Ramos (cell line): ENCODE results near the gene STUB1.

ENCODE experiments used
- in situ Hi-C: fragments of 300-500 bp; cut with MboI; formaldehyde crosslinking; loops from one replicate; pipeline ENCODE4 v1.14.3; 2022; ENCODE audit warnings: low sequenced_read_pairs; ENCODE audit not compliant: unreplicated experiment

The STUB1 gene

DNA sequence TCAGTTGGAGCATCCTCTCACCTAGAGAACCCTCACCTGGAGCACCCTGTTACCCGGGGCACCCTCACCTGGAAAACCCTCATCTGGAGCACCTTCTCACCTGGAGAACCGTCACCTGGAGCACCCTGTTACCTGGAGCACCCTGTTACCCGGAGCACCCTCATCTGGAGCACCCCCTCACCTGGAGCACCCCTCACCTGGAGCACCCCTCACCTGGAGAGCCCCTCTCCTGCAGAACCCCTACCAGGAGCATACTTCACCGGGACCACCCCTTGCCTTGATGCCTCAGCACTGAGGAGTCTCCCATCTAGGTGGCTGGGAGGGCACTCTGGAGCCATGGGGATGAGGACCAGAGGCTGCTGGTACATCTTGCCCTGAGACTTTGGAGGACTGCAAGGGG lies 28.7 kb downstream of the STUB1 start:
- in situ Hi-C loops = loop anchor here (25.0 kb wide), 1 partner anchor 353 kb away; the partner anchor contains the start of gene SSTR5

DNA sequence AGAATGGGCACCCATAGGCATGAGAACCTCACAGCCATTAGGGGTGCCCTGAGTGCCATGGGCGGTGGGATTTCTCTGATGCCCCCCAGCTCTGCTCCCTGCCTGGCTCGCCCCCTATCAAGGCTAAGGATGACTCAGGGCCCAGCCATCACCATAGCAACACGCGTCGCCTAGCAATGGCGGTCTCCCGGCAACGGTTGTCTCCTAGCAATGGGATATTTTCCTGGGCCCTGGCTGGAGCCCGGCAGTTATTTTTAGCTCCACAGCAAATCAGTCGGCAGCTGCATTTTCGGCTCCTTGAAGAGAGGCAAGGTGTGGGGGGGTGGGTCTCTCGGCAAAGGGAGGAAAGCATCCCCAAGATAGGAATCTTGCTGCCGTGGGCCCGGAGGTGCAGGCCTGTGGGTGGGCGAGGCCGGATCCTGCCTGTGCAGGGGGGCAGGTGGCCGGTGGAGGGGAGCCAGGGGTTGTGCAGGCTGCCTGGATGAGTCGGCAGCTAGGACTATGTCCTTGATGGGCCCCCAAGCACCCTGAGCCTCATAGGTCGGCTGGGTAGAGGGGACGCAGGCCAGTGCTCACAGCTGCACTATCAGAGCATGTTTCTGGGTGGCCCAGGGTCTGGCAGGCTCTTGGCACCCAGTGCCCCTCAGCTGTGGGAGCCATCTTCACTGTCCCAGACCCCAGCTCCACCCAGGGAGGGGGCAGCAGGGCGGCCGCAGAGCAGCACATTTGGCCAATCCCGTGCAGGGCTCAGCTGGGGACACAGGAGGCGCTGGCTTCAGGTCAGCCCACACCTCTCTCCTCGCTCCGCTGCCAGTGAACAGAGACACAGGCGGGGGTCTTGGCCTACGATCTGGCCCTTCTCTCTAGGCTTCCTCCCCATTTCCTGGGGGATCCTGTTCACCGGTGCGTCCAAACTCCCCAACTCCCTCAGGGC lies 29.6 kb downstream of the STUB1 start:
- in situ Hi-C loops = loop anchor here (5.0 to 25.0 kb wide), 2 partner anchors 77 to 352 kb away; partner anchors contain the start of genes CHTF18, RPUSD1 and SSTR5

DNA sequence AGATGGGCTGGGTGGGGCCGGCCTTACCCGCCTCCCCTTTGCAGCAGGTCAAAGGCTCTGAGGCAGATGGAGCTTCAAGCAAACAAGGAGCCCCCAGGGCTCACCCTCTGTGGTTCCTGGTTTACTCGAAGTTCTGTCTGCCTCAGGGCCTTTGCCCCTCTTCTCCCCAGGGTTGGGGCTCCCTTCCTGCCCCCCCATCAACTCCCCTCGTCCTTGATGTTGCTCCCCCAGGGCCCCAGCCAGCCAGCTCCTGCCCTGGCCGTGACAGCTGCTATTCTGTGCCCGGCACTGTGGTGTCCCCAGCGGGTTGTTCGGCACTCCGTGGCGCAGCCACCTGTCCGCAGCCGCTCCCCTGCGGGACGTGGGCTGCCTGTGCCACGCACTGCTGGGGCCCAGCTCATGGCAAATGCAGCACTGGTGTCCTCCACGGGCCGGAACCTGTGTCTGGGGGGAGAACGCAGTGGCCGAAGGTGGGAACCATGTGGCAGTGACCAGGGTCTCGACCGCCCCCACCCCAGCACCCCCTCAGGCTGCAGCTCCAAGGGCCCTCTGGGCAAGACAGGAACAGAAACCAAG lies 30.4 kb downstream of the STUB1 start:
- in situ Hi-C loops = loop anchor here (5.0 to 25.0 kb wide), 2 partner anchors 77 to 352 kb away; partner anchors contain the start of genes CHTF18, RPUSD1 and SSTR5

DNA sequence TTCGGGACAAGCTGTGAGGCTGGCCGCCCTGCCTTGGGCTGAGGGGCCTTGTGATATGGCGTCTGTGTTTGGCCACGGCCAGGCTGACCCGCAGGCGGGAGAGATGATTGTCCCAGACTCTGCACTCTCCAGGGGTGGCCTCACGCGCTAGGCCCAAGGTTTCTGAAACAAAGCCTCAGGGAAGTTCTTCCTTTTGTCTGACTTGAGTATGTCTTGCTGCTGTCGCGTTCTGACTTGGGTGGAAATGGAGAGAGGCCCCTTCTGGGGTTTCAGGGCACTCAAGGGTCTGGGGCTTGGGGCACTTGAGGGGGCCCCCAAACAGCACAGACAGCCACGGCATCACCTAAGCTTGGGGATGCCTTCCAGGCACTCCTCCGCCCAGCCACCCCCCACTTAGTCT lies 30.9 kb downstream of the STUB1 start:
- in situ Hi-C loops = loop anchor here (5.0 to 25.0 kb wide), 2 partner anchors 76 to 351 kb away; partner anchors contain the start of genes CHTF18, RPUSD1 and SSTR5

DNA sequence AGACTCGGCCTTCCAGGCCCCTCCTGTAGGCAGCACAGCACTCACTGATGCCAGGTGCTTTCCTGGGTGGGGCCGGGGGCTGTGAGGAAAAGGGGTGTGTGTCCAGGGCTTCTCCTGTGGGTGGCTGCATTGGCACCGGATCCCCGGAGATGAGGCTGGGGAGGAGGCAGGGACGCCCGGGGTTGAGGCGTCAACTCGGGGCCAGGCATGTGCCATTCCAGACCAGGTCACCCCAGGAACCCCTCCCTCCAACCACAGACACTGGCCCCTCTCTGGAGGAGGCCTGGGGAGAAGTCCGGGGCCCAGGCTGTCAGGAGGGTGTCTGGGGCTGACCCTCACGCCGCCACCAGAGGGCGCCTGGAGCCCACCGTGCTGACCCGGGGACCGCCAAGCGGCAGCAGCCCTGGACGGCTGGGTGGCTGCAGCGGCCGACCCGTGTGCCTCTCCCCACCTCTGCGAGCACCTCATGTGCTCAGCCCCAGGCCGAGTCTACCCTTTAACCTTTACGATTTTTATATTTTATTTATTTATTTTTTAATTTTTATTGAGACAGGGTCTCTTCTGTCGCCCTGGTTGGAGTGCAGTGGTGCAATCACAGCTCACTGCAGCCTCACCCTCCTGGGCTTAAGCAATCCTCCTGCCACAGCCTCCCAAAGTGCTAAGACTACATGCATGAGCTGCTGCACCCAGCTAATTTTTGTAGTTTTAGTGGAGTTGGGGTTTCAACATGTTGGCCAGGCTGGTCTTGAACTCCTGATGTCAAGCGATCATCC lies 31.5 kb downstream of the STUB1 start:
- in situ Hi-C loops = loop anchor here (5.0 to 25.0 kb wide), 2 partner anchors 76 to 351 kb away; partner anchors contain the start of genes CHTF18, RPUSD1 and SSTR5

DNA sequence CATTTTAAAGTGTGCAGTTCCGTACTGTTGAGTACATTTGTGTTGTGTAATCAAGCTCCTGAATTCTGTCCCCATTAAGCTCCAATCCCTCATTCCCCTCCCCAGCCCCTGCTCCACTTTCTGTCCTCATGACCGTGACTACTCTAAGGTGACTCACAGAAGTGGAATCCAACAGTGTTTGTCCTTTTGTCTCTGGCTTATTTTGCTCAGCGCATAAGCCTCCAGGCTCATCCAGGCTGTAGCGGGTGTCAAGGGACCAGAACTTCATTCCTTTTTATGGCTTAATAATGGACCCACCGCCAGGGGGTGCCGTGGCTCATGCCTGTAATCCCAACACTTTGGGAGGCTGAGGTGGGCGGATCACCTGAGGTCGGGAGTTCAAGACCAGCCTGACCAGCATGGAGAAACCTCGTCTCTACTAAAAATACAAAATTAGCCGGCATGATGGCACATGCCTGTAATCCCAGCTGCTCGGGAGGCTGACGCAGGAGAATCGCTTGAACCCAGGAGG lies 32.6 kb downstream of the STUB1 start:
- in situ Hi-C loops = loop anchor here (5.0 to 25.0 kb wide), 2 partner anchors 75 to 350 kb away; partner anchors contain the start of genes CHTF18, RPUSD1 and SSTR5

DNA sequence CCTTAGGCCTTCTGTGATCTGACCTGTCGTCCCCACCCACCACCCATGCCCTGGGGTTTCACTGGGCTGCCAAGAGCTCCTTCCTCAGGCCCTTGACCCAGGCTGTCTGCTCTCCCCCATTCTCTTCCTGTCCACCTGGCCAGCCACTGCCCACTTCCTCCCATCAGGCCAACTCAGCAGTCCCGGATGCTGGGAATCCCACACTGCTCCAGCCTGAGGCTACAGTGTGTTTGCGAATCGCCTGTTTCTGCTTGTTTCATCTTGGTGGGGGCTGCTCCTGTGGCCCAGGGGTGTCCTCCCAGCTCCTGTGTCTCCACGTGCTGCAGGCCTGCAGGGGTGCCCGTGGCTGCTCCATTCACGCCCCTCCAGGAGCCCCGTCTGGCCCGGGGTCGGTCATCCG lies 33.9 kb downstream of the STUB1 start:
- in situ Hi-C loops = loop anchor here (5.0 to 25.0 kb wide), 2 partner anchors 73 to 348 kb away; partner anchors contain the start of genes CHTF18, RPUSD1 and SSTR5

DNA sequence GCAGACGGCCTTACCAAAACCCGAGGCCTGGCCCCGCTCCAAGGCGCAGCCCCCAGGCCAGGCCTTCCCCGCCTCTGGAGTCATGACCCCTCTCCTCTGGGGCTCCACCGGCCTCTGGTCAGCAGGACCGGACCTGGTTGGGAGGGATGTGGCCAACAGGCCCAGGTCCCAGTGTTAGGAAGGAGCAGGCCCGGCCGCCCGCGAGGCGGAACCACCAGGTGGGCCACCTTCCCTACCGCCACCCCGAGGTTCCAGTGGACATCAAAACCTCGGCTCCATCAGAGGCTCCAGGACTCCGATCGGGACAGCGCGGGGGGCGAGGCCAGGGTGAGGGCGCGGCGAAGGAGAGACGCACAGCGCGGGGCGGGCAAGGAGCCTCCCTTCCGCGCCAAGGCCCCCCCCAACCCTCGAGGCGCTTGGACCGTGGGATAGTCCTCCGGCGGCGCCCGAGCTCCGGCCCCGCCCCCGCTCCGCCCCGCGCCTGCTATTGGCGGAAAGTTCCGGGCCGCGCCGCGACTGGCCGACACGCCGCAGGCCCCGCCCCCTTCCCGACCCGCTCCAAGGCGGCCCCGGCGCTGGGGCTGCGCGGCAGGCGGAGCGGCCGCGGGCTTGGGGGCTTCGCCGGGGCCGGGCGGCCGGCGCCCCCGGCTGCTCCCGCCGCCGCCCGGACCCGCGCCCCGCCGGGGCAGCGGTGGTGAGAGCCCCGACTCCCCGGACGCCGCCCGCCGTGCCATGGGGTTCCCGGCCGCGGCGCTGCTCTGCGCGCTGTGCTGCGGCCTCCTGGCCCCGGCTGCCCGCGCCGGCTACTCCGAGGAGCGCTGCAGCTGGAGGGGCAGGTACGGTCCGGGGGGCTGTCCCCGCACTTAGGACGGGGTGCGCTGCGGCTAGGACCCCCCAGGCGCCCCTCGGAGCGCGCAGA lies 34.6 kb downstream of the STUB1 start, which contains the start of gene METRN:
Gene METRN (plus strand): TSS at position 561 of the 919 bp plus-strand sequence. CDS start 172 bp downstream, at position 733.
- in situ Hi-C loops = loop anchor here (5.0 to 25.0 kb wide), 2 partner anchors 72 to 347 kb away; partner anchors contain the start of genes CHTF18, RPUSD1 and SSTR5

DNA sequence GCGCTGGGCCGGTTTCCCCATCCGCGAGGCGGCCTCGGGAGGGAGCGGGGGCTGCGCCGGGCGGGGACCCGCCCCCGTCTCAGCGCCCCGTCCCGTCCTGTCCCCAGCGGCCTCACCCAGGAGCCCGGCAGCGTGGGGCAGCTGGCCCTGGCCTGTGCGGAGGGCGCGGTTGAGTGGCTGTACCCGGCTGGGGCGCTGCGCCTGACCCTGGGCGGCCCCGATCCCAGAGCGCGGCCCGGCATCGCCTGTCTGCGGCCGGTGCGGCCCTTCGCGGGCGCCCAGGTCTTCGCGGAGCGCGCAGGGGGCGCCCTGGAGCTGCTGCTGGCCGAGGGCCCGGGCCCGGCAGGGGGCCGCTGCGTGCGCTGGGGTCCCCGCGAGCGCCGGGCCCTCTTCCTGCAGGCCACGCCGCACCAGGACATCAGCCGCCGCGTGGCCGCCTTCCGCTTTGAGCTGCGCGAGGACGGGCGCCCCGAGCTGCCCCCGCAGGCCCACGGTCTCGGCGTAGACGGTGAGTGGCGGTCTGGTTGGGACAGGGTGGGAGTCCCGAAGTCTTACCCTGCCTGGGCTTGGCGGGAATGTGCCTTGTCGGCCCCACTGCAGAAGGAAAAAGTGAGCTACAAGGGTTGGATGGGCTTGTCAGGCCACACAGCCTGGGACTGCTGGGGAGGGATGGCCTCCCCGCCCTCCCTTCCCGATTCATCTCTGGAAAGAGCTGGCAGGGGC lies 35.4 kb downstream of the STUB1 start:
- in situ Hi-C loops = loop anchor here (25.0 kb wide), 1 partner anchor 347 kb away; the partner anchor contains the start of gene SSTR5

DNA sequence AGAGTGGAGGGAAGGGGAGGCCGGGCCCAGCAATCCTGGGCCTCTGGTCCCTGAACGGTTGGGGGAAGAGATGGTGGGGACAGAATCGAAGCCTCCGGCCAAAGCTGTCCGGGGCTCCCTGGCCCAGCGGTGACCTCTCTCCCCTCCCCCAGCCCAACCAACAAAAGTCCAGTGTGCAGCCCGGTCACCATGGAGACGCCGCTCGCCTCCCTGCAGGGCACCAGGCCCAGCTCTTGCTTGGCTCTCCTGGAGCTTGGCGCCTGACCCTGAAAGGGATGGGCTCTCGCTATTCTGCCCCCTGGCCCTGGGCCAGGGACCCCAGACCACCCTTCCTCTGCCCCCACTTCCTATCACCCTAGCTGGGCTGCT lies 36.0 kb downstream of the STUB1 start:
- in situ Hi-C loops = loop anchor here (25.0 kb wide), 1 partner anchor 346 kb away; the partner anchor contains the start of gene SSTR5

DNA sequence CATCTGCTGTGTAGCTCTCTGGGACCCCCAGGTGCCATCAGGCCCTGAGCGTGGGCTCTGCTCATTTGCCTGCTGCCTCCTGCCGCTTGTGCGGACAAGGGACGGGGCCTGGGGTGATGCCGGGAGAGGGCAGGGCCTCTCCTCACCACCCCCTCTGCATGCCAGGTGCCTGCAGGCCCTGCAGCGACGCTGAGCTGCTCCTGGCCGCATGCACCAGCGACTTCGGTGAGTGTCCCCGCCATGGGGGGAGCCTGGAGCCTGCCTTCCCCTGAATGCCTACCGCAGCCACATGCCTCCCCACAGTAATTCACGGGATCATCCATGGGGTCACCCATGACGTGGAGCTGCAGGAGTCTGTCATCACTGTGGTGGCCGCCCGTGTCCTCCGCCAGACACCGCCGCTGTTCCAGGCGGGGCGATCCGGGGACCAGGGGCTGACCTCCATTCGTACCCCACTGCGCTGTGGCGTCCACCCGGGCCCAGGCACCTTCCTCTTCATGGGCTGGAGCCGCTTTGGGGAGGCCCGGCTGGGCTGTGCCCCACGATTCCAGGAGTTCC lies 36.6 kb downstream of the STUB1 start:
- in situ Hi-C loops = loop anchor here (25.0 kb wide), 1 partner anchor 345 kb away; the partner anchor contains the start of gene SSTR5

DNA sequence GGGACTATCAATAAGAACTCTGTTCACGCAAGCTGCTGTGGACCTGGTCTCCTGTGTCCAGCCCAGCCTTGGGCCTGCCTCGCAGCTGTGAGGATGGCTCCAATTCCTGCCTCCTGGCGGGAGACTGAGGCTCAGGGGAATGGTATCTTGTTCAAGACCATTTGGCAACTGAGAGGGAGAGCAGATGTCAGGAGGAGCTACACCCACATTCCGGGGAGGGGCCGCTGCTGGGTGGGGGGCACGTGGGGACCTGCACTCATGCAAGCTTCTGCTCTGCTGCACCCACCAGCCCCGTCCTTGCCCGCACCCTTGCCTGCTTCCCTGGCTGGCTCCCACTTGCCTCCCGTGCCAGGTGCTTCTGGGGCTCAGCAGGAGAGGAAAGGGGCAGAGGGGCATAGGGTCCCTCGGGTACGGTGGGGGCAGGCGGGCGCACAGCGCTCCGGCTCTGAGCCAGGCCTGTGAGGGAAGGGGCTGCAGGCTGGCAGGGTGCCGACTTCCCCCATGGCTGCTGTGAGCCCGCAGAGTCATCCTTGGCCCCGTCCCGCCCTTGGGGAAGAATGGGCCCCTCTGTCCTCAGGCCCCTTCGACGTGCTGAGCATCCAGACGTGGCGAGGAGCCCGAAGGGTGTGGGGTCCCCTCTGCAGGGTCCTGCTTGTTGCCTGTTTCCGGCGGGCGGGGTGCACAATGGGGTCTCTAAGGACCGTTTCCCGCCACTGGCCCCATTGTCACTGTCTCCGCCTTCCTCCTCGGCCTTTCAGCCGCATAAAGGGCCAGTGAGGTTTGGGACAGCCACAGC lies 37.4 kb downstream of the STUB1 start:
- in situ Hi-C loops = loop anchor here (25.0 kb wide), 1 partner anchor 345 kb away; the partner anchor contains the start of gene SSTR5

DNA sequence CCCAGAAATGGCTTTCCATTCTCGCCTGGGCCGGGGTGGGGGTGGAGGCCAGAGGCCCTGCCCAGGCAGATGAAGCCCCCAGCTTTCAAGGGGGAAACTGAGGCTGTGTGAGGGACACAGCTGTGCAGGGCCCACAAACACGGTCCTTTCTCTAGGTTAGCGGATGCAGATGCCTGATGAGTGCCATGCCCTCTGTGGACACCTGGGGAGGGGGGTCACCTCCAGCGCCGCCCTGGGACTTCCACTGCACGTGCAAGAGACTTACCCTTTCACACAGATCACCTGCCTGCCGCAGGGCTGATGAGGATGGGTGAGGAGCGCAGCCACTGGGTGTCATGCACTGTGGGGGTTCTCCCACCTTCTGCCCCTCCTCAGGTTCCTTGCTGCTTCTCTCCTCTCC lies 38.2 kb downstream of the STUB1 start:
- in situ Hi-C loops = loop anchor here (25.0 kb wide), 1 partner anchor 344 kb away; the partner anchor contains the start of gene SSTR5

DNA sequence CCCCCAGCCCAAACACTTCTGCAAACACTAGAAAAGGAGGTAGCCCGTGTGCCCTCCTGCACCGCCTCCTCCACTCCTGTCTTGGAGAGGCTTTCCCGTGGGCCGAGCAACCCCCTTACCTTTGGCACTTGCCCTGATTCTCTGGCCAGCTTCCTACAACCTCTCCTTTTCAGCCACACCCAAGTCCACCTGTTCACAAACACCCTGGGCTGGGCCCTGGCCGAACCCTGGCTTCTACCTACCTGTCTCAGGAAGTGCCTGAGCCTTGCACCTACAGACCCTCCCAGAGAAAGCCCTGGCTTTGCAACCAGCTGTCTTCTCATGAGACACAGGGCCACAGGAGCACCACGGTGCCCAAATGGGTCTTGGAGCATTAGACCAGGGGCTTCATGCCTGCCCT lies 38.7 kb downstream of the STUB1 start:
- in situ Hi-C loops = loop anchor here (25.0 kb wide), 1 partner anchor 343 kb away; the partner anchor contains the start of gene SSTR5

DNA sequence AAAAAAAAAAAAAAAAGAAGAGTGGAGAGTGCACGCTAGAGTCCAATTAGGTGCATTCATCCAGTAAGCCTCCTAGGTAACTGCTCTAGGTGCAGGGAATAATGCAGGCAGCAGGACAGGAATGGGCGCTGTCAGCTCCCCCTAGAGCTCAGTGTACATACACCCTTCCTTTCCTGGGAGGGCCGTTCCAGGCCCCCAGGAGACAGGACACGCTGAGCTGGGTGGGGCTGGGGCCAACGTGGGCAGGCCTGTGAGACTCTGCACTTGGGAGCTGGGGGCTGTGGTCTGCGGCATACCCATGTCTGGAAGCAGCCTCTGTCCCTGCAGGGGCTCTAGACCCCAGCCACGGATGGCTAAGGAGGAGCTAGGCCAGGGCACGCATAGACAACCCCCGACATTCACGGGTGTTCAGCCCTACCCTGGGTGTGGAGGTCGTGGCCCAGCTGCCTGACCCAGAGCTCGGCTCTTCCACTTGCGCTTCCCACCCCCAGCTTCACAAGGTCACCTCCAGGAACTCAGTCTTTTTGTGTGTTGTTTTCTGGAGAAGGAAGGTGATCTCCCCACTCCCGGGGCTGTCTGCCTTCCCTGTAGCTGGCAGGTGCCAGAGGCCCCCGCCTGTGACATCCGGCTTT lies 39.7 kb downstream of the STUB1 start:
- in situ Hi-C loops = loop anchor here (25.0 kb wide), 1 partner anchor 342 kb away; the partner anchor contains the start of gene SSTR5

DNA sequence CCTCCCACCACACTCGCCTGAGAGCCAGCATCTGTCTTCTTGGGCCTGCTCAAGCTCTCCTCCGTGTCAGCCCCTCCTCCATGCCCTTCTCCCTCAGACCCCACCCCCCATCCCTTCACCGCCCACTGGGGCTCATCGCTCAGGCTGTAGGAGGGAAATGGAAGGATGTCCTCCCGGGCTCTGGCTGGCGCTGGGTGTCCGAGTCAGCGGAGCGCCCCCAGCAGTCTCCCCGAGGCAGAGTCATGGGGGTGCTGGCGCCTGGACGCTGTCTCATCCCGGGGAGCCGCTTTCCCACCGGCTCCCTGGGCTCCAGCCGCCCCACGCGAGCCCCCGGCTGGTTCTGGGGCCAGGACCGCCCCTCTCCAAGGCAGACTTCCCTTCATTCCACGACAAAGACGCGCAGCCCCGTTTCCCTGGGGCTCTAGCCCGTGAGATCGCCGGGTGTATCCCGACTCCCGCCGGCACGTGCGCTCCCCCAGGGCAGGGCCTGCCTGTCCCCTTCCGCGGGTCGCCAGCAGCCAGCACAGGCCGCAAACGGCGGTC lies 40.3 kb downstream of the STUB1 start:
- in situ Hi-C loops = loop anchor here (25.0 kb wide), 1 partner anchor 342 kb away; the partner anchor contains the start of gene SSTR5
